ENCODE data around the gene CYBC1. TPM values are rescaled to one million over a fixed set of nuclear protein-coding genes. Genes with fewer than 3 reads are reported as not detected.

The CYBC1 gene
- total and polyA plus RNA-seq, 2 of the 4 experiments (the other 2 are of a cell fraction) = 75.1 to 76.7 TPM

DNA sequence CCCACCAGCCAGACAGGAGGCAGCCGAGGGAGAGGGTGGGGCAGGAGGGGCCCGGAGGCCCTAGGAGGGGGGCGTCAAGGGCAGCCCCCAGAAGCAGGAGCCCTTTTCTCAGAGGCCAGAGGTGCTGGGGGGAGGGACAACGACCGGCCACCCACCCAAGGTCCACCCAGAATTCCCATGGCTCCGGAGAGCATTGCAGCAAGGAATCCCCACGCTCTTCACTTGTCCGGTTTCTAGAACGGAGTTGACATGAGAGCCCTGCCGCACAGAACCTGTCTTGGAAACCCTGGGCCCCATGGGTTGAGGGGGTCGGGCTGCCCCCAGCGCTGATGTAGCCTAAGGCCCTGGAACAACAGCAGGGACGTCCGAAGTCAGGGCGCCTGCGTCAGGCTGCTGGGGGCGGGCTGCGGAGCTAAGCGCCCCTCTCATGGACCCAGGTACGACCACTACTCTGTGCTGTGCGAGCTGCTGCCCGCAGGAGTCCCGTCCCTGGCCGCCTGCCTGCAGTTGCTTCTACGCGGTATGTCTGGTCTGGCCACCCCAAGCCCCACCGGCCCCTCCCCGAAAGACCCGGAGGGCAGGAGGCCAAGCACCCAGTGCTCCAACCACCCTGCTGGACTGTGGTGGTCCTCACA is 11.2 kb downstream of the CYBC1 start:
- in situ Hi-C loops (cut with MboI; ENCODE audit: low sequenced_read_pairs) (no loop called here), dilution Hi-C loops (cut with HindIII; ENCODE audit: low sequenced_read_pairs, unreplicated experiment) (no loop called here), intact Hi-C loops (cut with micrococcal nuclease) (no loop called here)
- DNase-seq (no peak), ATAC-seq (ENCODE audit: low read depth) (no peak)
- Histone ChIP-seq H3K18ac (ENCODE audit: low read depth, low read length) (no peak overlapping the region), H3K27ac (ENCODE audit: insufficient read depth, low read length) (no peak overlapping the region), H4K91ac (ENCODE audit: insufficient read depth, low read depth, low read length) (no peak overlapping the region), H2BK5ac (ENCODE audit: low read depth, low read length, poor library complexity, severe bottlenecking) (no peak overlapping the region), H3K4me1 (ENCODE audit: control insufficient read depth, insufficient read depth, low read length) (peaks cover 3% of the 10 kb centered on the region), H2AK9ac (replicated peaks; ENCODE audit: low read depth, low read length, poor library complexity) (no peak overlapping the region), H3K56ac (ENCODE audit: extremely low read depth, insufficient read depth, low read length) (no peak overlapping the region), H4K5ac (ENCODE audit: low read depth, low read length) (no peak overlapping the region), H2AK5ac (ENCODE audit: low read depth, low read length) (no peak overlapping the region), H4K20me1 (ENCODE audit: insufficient read depth, low read length) (peaks cover 13% of the 10 kb centered on the region; the same call in 1 of the 2 replicates), H3K27me3 (ENCODE audit: control insufficient read depth, insufficient read depth, low read length) (no peaks in the 10 kb centered on the region), H3K14ac (replicated peaks; ENCODE audit: low read depth, low read length) (no peak overlapping the region), H3K23ac (ENCODE audit: low read depth, low read length) (no peak overlapping the region), H3K4me3 (ENCODE audit: insufficient read depth, low read depth, low read length) (no peak overlapping the region), H2BK20ac (ENCODE audit: low read depth, low read length) (no peak overlapping the region), H3K36me3 (ENCODE audit: control insufficient read depth, insufficient read depth, low read length) (peaks cover 27% of the 10 kb centered on the region), H4K8ac (ENCODE audit: low read depth in 2 of 2, low read length in 2 of 2) (no peak overlapping the region), H3K9ac (ENCODE audit: low read depth, low read length) (no peak overlapping the region), H2BK120ac (ENCODE audit: low read depth, low read length) (no peak overlapping the region), H3K79me1 (ENCODE audit: low read depth in 1 of 2, low read length in 2 of 2) (no peaks in the 10 kb centered on the region), H3K4ac (ENCODE audit: low read depth, low read length) (no peak overlapping the region), H3K9me3 (ENCODE audit: control insufficient read depth, insufficient read depth, low read length) (no peaks in the 10 kb centered on the region), H2AFZ (replicated peaks; ENCODE audit: low read length, poor library complexity) (no peak overlapping the region), H2BK15ac (ENCODE audit: low read depth, low read length) (no peak overlapping the region), H3K9me1 (ENCODE audit: insufficient read depth, low read length) (no peaks in the 10 kb centered on the region; the same call in 1 of the 2 replicates), H3K4me2 (ENCODE audit: low read depth, low read length) (no peak overlapping the region)
- 93% methylated on average over 22 of the region's 29 CpGs; no CpG with 5 or more reads in 1 of the 2 experiments for WGBS, 2 experiments (ENCODE audit: extremely low coverage in 2 of 2, insufficient read length in 1 of 2)
- no TSS peak for BruUV-seq (replicated peaks)
- no peak for TF ChIP-seq RCOR1 (IDR thresholded peaks at IDR 0.05; ENCODE audit: insufficient replicate concordance, low read length)
- no peak for TF ChIP-seq RFX5 (IDR thresholded peaks at IDR 0.05; ENCODE audit: low read depth, low read length)
- no peak for TF ChIP-seq BHLHE40 (IDR thresholded peaks at IDR 0.05; ENCODE audit: low read depth, low read length)
- ChIA-PET POLR2A (ENCODE audit: unreplicated experiment) (no interaction called here), CTCF (no interaction called here)

Data from IMR-90 (cell line).